ENCODE measurements around the gene LRGUK. TPM values are rescaled to one million over a fixed set of nuclear protein-coding genes. Genes with fewer than 3 reads are reported as not detected.
A peak's percentile ranks its signal among the peaks of the same experiment; 100 is the strongest.

Gene LRGUK
- polyA plus RNA-seq, 4 donors: 0.03 to 0.22 TPM; not detected in 2

GRCh38 chr7:134134004-134134403 lies 6.9 kb downstream of the LRGUK start:
- no peak for FAIRE-seq
- H3K9me3 ChIP-seq (ENCODE audit: control insufficient read depth in 2 of 2, insufficient read depth in 1 of 2, low read depth in 1 of 2, low read length in 1 of 2): no peaks in the 10 kb centered on the region
- no peak overlapping the region for H3K27ac ChIP-seq (ENCODE audit: low read depth in 1 of 3, low read length in 2 of 3)
- H3K4me3 ChIP-seq (ENCODE audit: low read depth in 1 of 3, low read length in 3 of 3): no peak overlapping the region
- H3K4me1 ChIP-seq (ENCODE audit: control insufficient read depth in 3 of 3, insufficient read depth in 2 of 3, low read depth in 1 of 3, low read length in 2 of 3): no peaks in the 10 kb centered on the region
- no peaks in the 10 kb centered on the region for H3K36me3 ChIP-seq (ENCODE audit: control insufficient read depth in 3 of 3, insufficient read depth in 2 of 3, low read depth in 1 of 3, low read length in 3 of 3)
- 88 to 98% (median 91%) methylated on average over 3 of the region's 3 CpGs for WGBS, 3 donors
- DNase-seq: no peak
- no peaks in the 10 kb centered on the region for H3K27me3 ChIP-seq (ENCODE audit: control insufficient read depth in 3 of 3, insufficient read depth in 3 of 3, low read length in 3 of 3)

- WGBS, 3 donors: 52 to 62% (median 59%) methylated on average over 18 of the region's 18 CpGs
- H3K9me3 ChIP-seq (ENCODE audit: control insufficient read depth in 2 of 2, insufficient read depth in 1 of 2, low read depth in 1 of 2, low read length in 1 of 2): no peaks in the 10 kb centered on the region
Measured at GRCh38 chr7:134140889-134141867, 14.0 kb downstream of the LRGUK start.

GRCh38 chr7:134141868-134142264 lies 14.7 kb downstream of the LRGUK start:
- Histone ChIP-seq H3K36me3 (ENCODE audit: control insufficient read depth in 3 of 3, insufficient read depth in 2 of 3, low read depth in 1 of 3, low read length in 3 of 3) (no peaks in the 10 kb centered on the region), H3K9me3 (ENCODE audit: control insufficient read depth in 2 of 2, insufficient read depth in 1 of 2, low read depth in 1 of 2, low read length in 1 of 2) (no peaks in the 10 kb centered on the region), H3K27ac (ENCODE audit: low read depth in 1 of 3, low read length in 2 of 3) (no peak overlapping the region), H3K4me1 (ENCODE audit: control insufficient read depth in 3 of 3, insufficient read depth in 2 of 3, low read depth in 1 of 3, low read length in 2 of 3) (no peaks in the 10 kb centered on the region), H3K27me3 (ENCODE audit: control insufficient read depth in 3 of 3, insufficient read depth in 3 of 3, low read length in 3 of 3) (no peaks in the 10 kb centered on the region), H3K4me3 (ENCODE audit: low read depth in 1 of 3, low read length in 3 of 3) (no peak overlapping the region)
- WGBS, 3 donors: 79 to 80% (median 80%) methylated on average over 5 of the region's 5 CpGs
- FAIRE-seq (no peak), DNase-seq (no peak)

More at GRCh38 chr7:134140889-134141867, 14.0 kb downstream of the LRGUK start:
- no peaks in the 10 kb centered on the region for H3K36me3 ChIP-seq (ENCODE audit: control insufficient read depth in 3 of 3, insufficient read depth in 2 of 3, low read depth in 1 of 3, low read length in 3 of 3)
- DNase-seq (peak; percentile 50 to 61), FAIRE-seq (no peak)
- no peaks in the 10 kb centered on the region for H3K4me1 ChIP-seq (ENCODE audit: control insufficient read depth in 3 of 3, insufficient read depth in 2 of 3, low read depth in 1 of 3, low read length in 2 of 3)
- no peak overlapping the region for H3K4me3 ChIP-seq (ENCODE audit: low read depth in 1 of 3, low read length in 3 of 3)
- no peaks in the 10 kb centered on the region for H3K27me3 ChIP-seq (ENCODE audit: control insufficient read depth in 3 of 3, insufficient read depth in 3 of 3, low read length in 3 of 3)
- H3K27ac ChIP-seq (ENCODE audit: low read depth in 1 of 3, low read length in 2 of 3): no peak overlapping the region

- H3K27ac ChIP-seq (ENCODE audit: low read depth in 1 of 3, low read length in 2 of 3): no peak overlapping the region
- no peak for FAIRE-seq
- WGBS, 3 donors: 52 to 70% (median 61%) methylated on average over 3 of the region's 3 CpGs
Measured at GRCh38 chr7:134153493-134154136, 26.5 kb downstream of the LRGUK start.

GRCh38 chr7:134154581-134155130 lies 27.5 kb downstream of the LRGUK start:
- no peaks in the 10 kb centered on the region for H3K27me3 ChIP-seq (ENCODE audit: control insufficient read depth in 3 of 3, insufficient read depth in 3 of 3, low read length in 3 of 3)
- H3K4me1 ChIP-seq (ENCODE audit: control insufficient read depth in 3 of 3, insufficient read depth in 2 of 3, low read depth in 1 of 3, low read length in 2 of 3): no peaks in the 10 kb centered on the region
- 69 to 73% (median 71%) methylated on average over 2 of the region's 2 CpGs for WGBS, 3 donors
- DNase-seq (no peak), FAIRE-seq (no peak)
- H3K36me3 ChIP-seq (ENCODE audit: control insufficient read depth in 3 of 3, insufficient read depth in 2 of 3, low read depth in 1 of 3, low read length in 3 of 3): no peaks in the 10 kb centered on the region
- no peaks in the 10 kb centered on the region for H3K9me3 ChIP-seq (ENCODE audit: control insufficient read depth in 2 of 2, insufficient read depth in 1 of 2, low read depth in 1 of 2, low read length in 1 of 2)
- no peak overlapping the region for H3K4me3 ChIP-seq (ENCODE audit: low read depth in 1 of 3, low read length in 3 of 3)
- H3K27ac ChIP-seq (ENCODE audit: low read depth in 1 of 3, low read length in 2 of 3): no peak overlapping the region

More at GRCh38 chr7:134153493-134154136, 26.5 kb downstream of the LRGUK start:
- Histone ChIP-seq H3K4me1 (ENCODE audit: control insufficient read depth in 3 of 3, insufficient read depth in 2 of 3, low read depth in 1 of 3, low read length in 2 of 3) (no peaks in the 10 kb centered on the region), H3K27me3 (ENCODE audit: control insufficient read depth in 3 of 3, insufficient read depth in 3 of 3, low read length in 3 of 3) (no peaks in the 10 kb centered on the region), H3K4me3 (ENCODE audit: low read depth in 1 of 3, low read length in 3 of 3) (no peak overlapping the region), H3K9me3 (ENCODE audit: control insufficient read depth in 2 of 2, insufficient read depth in 1 of 2, low read depth in 1 of 2, low read length in 1 of 2) (no peaks in the 10 kb centered on the region), H3K36me3 (ENCODE audit: control insufficient read depth in 3 of 3, insufficient read depth in 2 of 3, low read depth in 1 of 3, low read length in 3 of 3) (no peaks in the 10 kb centered on the region)
- DNase-seq: no peak

- no peak for DNase-seq
- H3K9me3 ChIP-seq (ENCODE audit: control insufficient read depth in 2 of 2, insufficient read depth in 1 of 2, low read depth in 1 of 2, low read length in 1 of 2): no peaks in the 10 kb centered on the region
- no peaks in the 10 kb centered on the region for H3K4me1 ChIP-seq (ENCODE audit: control insufficient read depth in 3 of 3, insufficient read depth in 2 of 3, low read depth in 1 of 3, low read length in 2 of 3)
- no peaks in the 10 kb centered on the region for H3K36me3 ChIP-seq (ENCODE audit: control insufficient read depth in 3 of 3, insufficient read depth in 2 of 3, low read depth in 1 of 3, low read length in 3 of 3)
- no peaks in the 10 kb centered on the region for H3K27me3 ChIP-seq (ENCODE audit: control insufficient read depth in 3 of 3, insufficient read depth in 3 of 3, low read length in 3 of 3)
- H3K4me3 ChIP-seq (ENCODE audit: low read depth in 1 of 3, low read length in 3 of 3): no peak overlapping the region
- no peak for FAIRE-seq
- 65 to 78% (median 70%) methylated on average over 2 of the region's 2 CpGs for WGBS, 3 donors
- H3K27ac ChIP-seq (ENCODE audit: low read depth in 1 of 3, low read length in 2 of 3): no peak overlapping the region
Measured at GRCh38 chr7:134155206-134155605, 28.1 kb downstream of the LRGUK start.

- FAIRE-seq: no peak
- 82 to 91% (median 84%) methylated on average over 5 of the region's 5 CpGs for WGBS, 3 donors
- H3K4me3 ChIP-seq (ENCODE audit: low read depth in 1 of 3, low read length in 3 of 3): no peak overlapping the region
- H3K4me1 ChIP-seq (ENCODE audit: control insufficient read depth in 3 of 3, insufficient read depth in 2 of 3, low read depth in 1 of 3, low read length in 2 of 3): no peaks in the 10 kb centered on the region
- no peaks in the 10 kb centered on the region for H3K36me3 ChIP-seq (ENCODE audit: control insufficient read depth in 3 of 3, insufficient read depth in 2 of 3, low read depth in 1 of 3, low read length in 3 of 3)
- H3K27ac ChIP-seq (ENCODE audit: low read depth in 1 of 3, low read length in 2 of 3): no peak overlapping the region
- no peaks in the 10 kb centered on the region for H3K27me3 ChIP-seq (ENCODE audit: control insufficient read depth in 3 of 3, insufficient read depth in 3 of 3, low read length in 3 of 3)
- no peaks in the 10 kb centered on the region for H3K9me3 ChIP-seq (ENCODE audit: control insufficient read depth in 2 of 2, insufficient read depth in 1 of 2, low read depth in 1 of 2, low read length in 1 of 2)
- no peak for DNase-seq
Measured at GRCh38 chr7:134155871-134156270, 28.7 kb downstream of the LRGUK start.

GRCh38 chr7:134165252-134165651 lies 38.1 kb downstream of the LRGUK start:
- no peak for DNase-seq
- Histone ChIP-seq H3K9me3 (ENCODE audit: control insufficient read depth in 2 of 2, insufficient read depth in 1 of 2, low read depth in 1 of 2, low read length in 1 of 2) (no peaks in the 10 kb centered on the region), H3K36me3 (ENCODE audit: control insufficient read depth in 3 of 3, insufficient read depth in 2 of 3, low read depth in 1 of 3, low read length in 3 of 3) (no peaks in the 10 kb centered on the region), H3K27me3 (ENCODE audit: control insufficient read depth in 3 of 3, insufficient read depth in 3 of 3, low read length in 3 of 3) (no peaks in the 10 kb centered on the region), H3K27ac (ENCODE audit: low read depth in 1 of 3, low read length in 2 of 3) (no peak overlapping the region), H3K4me1 (ENCODE audit: control insufficient read depth in 3 of 3, insufficient read depth in 2 of 3, low read depth in 1 of 3, low read length in 2 of 3) (no peaks in the 10 kb centered on the region), H3K4me3 (ENCODE audit: low read depth in 1 of 3, low read length in 3 of 3) (no peak overlapping the region)
- WGBS, 3 donors: 85 to 91% (median 90%) methylated on average over 3 of the region's 3 CpGs
- FAIRE-seq: no peak
